GM19463 (cell line): ENCODE data around the gene LUZP2.

Experiments used
- ATAC-seq: cut with Tn5 transposase; IDR thresholded peaks from one replicate; pipeline ENCODE4 v1.9.1; 2021; ENCODE audit warnings: mild to moderate bottlenecking, moderate library complexity; ENCODE audit not compliant: unreplicated experiment

The LUZP2 gene

DNA sequence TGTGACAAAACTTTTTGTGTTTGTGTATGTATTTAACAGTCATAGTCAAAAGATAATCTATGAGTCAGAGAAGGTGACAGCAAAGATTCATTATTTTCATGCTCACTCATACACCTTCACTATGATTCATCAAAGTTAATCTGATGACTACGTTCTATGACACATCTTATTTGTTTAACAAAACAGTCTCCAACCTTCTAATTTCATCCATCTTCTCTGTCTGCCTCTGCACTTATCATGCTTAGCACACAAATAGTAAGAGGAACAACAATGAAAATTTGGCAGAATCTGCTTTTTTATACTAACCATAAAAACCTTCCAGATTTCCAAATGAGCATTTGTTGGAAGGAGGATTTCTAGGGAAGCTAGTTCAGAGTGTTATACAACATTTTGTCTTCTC lies 568.9 kb downstream of the LUZP2 start:
- no peak for ATAC-seq

DNA sequence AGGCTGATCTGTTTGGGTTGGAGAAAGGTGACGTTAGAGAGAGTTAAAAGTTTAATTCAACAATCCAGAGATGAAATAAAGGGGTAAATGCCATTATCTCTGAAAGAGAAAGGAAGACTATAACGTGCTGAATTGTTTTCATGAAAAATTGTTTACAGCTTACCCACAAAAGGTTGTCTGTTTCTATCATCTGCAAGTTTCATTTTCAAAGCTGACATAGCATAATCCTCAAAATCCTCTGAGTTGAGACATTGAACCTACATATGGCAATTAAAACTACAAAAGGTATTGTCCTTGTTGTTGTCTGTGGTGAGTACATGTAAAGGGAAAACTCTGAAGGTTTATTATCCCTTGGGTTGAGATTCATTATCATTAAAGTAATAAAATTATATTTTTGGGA lies 569.9 kb downstream of the LUZP2 start:
- ATAC-seq, result no peak

DNA sequence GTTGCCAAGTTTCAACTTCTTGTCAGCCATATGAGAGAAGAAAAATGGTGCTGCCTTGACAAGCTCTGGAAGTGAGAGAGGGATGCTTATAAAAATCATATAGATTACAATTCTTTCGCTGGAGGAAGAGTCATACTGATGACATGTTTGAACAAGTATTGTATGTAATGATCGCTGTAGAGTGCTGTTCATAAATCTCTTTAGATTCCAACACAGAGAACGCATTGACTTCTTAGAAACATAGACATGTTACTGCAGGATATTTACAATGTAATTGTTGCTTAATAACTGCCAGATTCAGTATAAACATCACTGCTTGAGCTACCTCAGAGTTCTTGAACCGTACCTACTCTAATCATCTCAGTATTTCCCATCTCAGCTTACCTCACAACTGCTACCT lies 571.6 kb downstream of the LUZP2 start:
- no peak for ATAC-seq

DNA sequence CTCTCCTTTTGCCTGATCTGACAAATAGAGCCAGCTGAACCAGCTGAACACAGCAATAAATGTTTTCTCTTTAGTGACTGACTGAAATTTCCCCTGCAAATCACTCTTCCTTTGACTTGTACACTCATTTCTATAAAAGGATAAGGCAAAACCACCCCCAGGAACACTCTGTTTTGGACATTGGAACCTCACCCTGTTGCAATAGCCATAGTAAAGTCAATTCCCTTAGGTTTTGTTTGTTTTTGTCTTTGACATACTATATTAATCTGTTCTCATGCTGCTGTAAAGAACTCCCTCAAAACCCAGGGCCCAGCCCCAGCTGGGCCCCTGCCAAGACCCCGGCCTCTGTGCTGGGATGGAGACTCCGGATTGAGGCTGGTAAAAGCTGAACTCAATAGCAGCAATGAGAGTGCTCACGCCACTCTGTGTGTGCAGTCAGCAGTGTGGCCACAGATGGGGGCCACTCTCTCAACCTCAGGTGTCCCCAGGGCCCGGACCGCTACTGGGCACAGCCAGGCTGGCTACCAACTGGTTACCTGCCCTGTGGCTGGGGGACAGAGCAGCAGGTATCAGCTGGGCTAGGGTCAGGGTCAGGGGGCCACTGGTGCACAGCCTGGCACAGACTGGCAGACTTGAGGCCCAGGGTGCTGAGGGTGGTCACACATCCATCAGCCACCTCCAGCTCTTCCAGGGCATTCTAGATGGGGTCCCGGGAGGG lies 597.4 kb downstream of the LUZP2 start:
- ATAC-seq, result no peak

DNA sequence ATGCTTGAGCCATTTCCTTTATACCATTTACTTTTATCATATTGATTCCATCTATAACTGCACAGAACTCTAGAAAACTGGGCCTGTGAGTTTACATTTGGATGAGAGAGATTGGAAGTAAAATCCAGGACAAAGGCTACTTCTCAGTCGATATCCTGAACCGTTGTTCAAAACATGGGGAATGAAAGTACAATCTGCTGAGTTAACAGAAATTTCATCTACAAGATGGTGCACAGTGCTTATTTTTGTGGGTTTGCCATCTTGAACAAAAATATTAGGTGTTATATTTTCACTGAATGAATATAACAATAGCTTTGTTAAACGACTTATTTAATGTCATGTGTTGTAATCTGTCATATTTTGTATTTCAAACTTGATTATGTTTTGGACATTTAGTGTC lies 622.6 kb downstream of the LUZP2 start:
- ATAC-seq, result no peak
